ENCODE results near the gene COLEC11. TPM values are rescaled to one million over a fixed set of nuclear protein-coding genes. Genes with fewer than 3 reads are reported as not detected.

COLEC11 gene
- total and polyA plus RNA-seq, 2 of the 13 experiments (the other 11 are each of a cell fraction or from before 2014, with no cell fraction given): 1.5 to 3.0 TPM

- 0 out of 2 replicates have a peak, but pooled peaks have one; percentile 30 for TF ChIP-seq IRF9 (CRISPR knock-in tag; IDR thresholded peaks at IDR 0.05; ENCODE audit: borderline replicate concordance)
- no peak for TF ChIP-seq POLR2AphosphoS2 (IDR thresholded peaks at IDR 0.05; ENCODE audit: low read depth, low read length)
- no peak for TF ChIP-seq GTF3A (CRISPR knock-in tag; conservative IDR thresholded peaks at IDR 0.05)
- peak; percentile 76; the same call in 1 of the 2 replicates for TF ChIP-seq ZNF343 (CRISPR knock-in tag; IDR thresholded peaks at IDR 0.05)
- TF ChIP-seq ZNF572 (CRISPR knock-in tag; IDR thresholded peaks at IDR 0.05): peak; percentile 78; the same call in 1 of the 2 replicates
- TF ChIP-seq ZNF891 (CRISPR knock-in tag; IDR thresholded peaks at IDR 0.05): peak; percentile 67; the same call in 1 of the 2 replicates
- no peak for TF ChIP-seq MIXL1 (CRISPR knock-in tag; IDR thresholded peaks at IDR 0.05)
- 0 out of 2 replicates have a peak, but pooled peaks have one; percentile 29 for TF ChIP-seq MTERF4 (CRISPR knock-in tag; IDR thresholded peaks at IDR 0.05)
- 0 out of 2 replicates have a peak, but pooled peaks have one; percentile 17 for TF ChIP-seq PPARG (CRISPR knock-in tag; conservative IDR thresholded peaks at IDR 0.05)
- TF ChIP-seq HNRNPLL (IDR thresholded peaks at IDR 0.05; ENCODE audit: low read depth, low read length, poor library complexity, severe bottlenecking): no peak
- TF ChIP-seq RBFOX2 (IDR thresholded peaks at IDR 0.05; ENCODE audit: low read depth, low read length): no peak
- no peak for TF ChIP-seq MBD4 (IDR thresholded peaks at IDR 0.05; ENCODE audit: borderline replicate concordance, low read length)
- TF ChIP-seq PRDM10 (CRISPR knock-in tag; IDR thresholded peaks at IDR 0.05; ENCODE audit: low read depth): peak; percentile 22; the same call in 1 of the 2 replicates
- no peak for TF ChIP-seq ZIK1 (CRISPR knock-in tag; IDR thresholded peaks at IDR 0.05; ENCODE audit: borderline replicate concordance, low read depth)
- no peak for TF ChIP-seq SSRP1 (CRISPR knock-in tag; IDR thresholded peaks at IDR 0.05)
- no peak for TF ChIP-seq ZNF512 (CRISPR knock-in tag; IDR thresholded peaks at IDR 0.05)
- peak; percentile 51; the same call in 1 of the 2 replicates for TF ChIP-seq ZNF792 (CRISPR knock-in tag; IDR thresholded peaks at IDR 0.05)
- TF ChIP-seq SP1 (IDR thresholded peaks at IDR 0.05): no peak
- TF ChIP-seq SP1 (CRISPR knock-in tag; IDR thresholded peaks at IDR 0.05): 0 out of 2 replicates have a peak, but pooled peaks have one; percentile 19
- no peak for TF ChIP-seq LCORL (IDR thresholded peaks at IDR 0.05)
- no peak for TF ChIP-seq LCORL (CRISPR knock-in tag; IDR thresholded peaks at IDR 0.05)
These were observed 62.1 kb downstream of the COLEC11 start (continued) for GRCh38 chr2:3656762-3657721.
